Thyroid gland (tissue), 4 donors: ENCODE measurements around the gene ZFHX3. TPM values are rescaled to one million over a fixed set of nuclear protein-coding genes. Genes with fewer than 3 reads are reported as not detected.
A peak's percentile ranks its signal among the peaks of the same experiment; 100 is the strongest.

Source experiments
- DNase-seq, 2 donors: peaks; one replicate each; pipeline ENCODE4 v3.0.0-alpha.2; 2019
- H3K27ac ChIP-seq, 3 donors: fragments of 200-600 bp; sonication (generic); 1 replicate in 2 of 3; 2 replicates in 1 of 3; pipeline ENCODE4 v1.5.1; 2016 to 2019; ENCODE audit warnings: mild to moderate bottlenecking in 1 of 3, moderate library complexity in 1 of 3
- H3K27me3 ChIP-seq: fragments of 200-600 bp; sonication (generic); one replicate; pipeline ENCODE4 v1.5.1; 2019
- H3K36me3 ChIP-seq, 2 donors: fragments of 200-600 bp; sonication (generic); one replicate each; pipeline ENCODE4 v1.5.1; 2016 to 2019
- H3K4me1 ChIP-seq, 2 donors: fragments of 200-600 bp; sonication (generic); one replicate each; pipeline ENCODE4 v1.5.1; 2017 to 2019
- H3K4me3 ChIP-seq, 3 donors: fragments of 200-600 bp; sonication (generic); replicated peaks in 1 of 3; 1 replicate in 2 of 3; 2 replicates in 1 of 3; pipeline ENCODE4 v1.5.1; 2016; ENCODE audit warnings: mild to moderate bottlenecking in 1 of 3
- H3K9me3 ChIP-seq: fragments of 200-600 bp; sonication (generic); one replicate; pipeline ENCODE4 v1.5.1; 2017
- POLR2A ChIP-seq, 2 donors: fragments of 450-650 bp; IDR thresholded peaks; one replicate each; pipeline ENCODE4 v1.6.1; 2017; ENCODE audit warnings: antibody characterized with exemption in 2 of 2, mild to moderate bottlenecking in 2 of 2, moderate library complexity in 1 of 2
- WGBS, 2 donors: methylation state at CpG; one replicate each; pipeline ENCODE4 v1.1.5; 2017; 5-methylcytosine and 5-hydroxymethylcytosine counted together
- intact Hi-C: fragments of 100-400 bp; cut with DNase I; formaldehyde crosslinking; loops from one replicate; pipeline ENCODE4 v1.15.1; 2023
- total RNA-seq, 4 donors: library from RNA; depleted of rRNA; stranded (reverse); fragments of >200 nt; gene quantifications; one replicate each; pipeline ENCODE4 v1.2.3, GENCODE V29; 2016
- TF ChIP-seq, protein P1 (sequence below), 6 experiments: fragments of 200-600 bp in 3 of 6; fragments of 450-650 bp in 3 of 6; sonication (generic) in 3 of 6; IDR thresholded peaks; one replicate each; pipeline ENCODE4 v1.5.1; 2016 to 2019; ENCODE audit warnings: antibody characterized with exemption in 6 of 6, mild to moderate bottlenecking in 2 of 6, inconsistent platforms in 1 of 6, moderate library complexity in 1 of 6

ZFHX3 gene
- total RNA-seq, 4 donors from 2014 or later: 27.4 to 92.9 (median 45.5) TPM

DNA sequence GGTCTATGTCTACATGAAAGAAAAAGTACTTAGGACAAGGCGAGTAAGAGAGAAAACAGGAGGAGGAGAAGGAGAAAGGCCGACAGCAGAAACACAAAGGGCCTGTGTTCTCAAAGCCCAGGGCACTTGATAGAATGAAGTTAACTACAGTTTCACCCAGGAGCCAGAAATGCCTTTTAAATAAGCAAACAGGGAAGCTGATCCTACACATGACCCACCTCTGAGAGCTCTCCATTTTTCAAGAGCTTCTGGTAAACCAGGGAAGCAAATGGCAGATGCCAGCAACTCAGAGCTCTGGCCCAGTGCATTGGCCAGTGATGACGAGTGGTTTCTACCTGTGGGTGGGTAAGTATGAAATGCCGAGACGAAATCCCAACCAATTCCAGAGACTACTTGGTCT is 163.4 kb downstream of the ZFHX3 start:
- DNase-seq: peak; percentile 80 to 86
- 32 to 47% methylated on average over 5 of the region's 5 CpGs for WGBS, 2 donors

DNA sequence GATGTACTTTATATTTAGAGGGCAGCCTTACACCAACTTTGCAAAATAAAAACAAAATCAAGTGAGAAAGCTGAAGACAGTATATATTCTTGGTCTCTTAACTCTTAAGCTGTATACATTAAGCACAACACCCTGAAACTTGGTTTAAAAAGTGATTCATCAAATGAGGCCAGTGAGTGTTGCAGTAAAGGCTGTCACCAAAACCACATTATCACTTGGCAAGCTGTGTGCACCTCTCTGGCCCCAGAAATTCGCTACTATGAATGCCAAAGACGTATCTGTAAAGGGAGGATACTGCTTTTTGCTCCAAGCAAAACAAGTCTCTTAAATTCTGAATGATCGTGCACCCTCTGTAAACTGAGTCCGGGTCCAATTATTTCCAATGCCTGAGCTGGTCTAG is 163.9 kb downstream of the ZFHX3 start:
- no peak for DNase-seq
- Histone ChIP-seq H3K4me1 (peaks cover 24 to 70% of the 10 kb centered on the region in 2 donors), H3K9me3 (no peaks in the 10 kb centered on the region), H3K36me3 (peaks cover 14 to 15% of the 10 kb centered on the region in 2 donors), H3K4me3 (no peak overlapping the region), H3K27me3 (no peaks in the 10 kb centered on the region), H3K27ac (peak overlapping the region; percentile 36 to 88 (median 84))
- WGBS, 2 donors: 51 to 59% methylated on average over 4 of the region's 4 CpGs
- intact Hi-C loops: no loop called here
- TF ChIP-seq POLR2A (IDR thresholded peaks at IDR 0.05): no peak
- TF ChIP-seq, protein P1, sequence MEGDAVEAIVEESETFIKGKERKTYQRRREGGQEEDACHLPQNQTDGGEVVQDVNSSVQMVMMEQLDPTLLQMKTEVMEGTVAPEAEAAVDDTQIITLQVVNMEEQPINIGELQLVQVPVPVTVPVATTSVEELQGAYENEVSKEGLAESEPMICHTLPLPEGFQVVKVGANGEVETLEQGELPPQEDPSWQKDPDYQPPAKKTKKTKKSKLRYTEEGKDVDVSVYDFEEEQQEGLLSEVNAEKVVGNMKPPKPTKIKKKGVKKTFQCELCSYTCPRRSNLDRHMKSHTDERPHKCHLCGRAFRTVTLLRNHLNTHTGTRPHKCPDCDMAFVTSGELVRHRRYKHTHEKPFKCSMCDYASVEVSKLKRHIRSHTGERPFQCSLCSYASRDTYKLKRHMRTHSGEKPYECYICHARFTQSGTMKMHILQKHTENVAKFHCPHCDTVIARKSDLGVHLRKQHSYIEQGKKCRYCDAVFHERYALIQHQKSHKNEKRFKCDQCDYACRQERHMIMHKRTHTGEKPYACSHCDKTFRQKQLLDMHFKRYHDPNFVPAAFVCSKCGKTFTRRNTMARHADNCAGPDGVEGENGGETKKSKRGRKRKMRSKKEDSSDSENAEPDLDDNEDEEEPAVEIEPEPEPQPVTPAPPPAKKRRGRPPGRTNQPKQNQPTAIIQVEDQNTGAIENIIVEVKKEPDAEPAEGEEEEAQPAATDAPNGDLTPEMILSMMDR (IDR thresholded peaks at IDR 0.05): no peak

More for the DNA sequence above, 163.4 kb downstream of the ZFHX3 start:
- intact Hi-C loops: no loop called here
- Histone ChIP-seq H3K9me3 (no peaks in the 10 kb centered on the region), H3K27me3 (no peaks in the 10 kb centered on the region), H3K27ac (peak overlapping the region; percentile 61 to 88 (median 84)), H3K36me3 (peaks cover 15% of the 10 kb centered on the region in 2 donors), H3K4me1 (peaks cover 24 to 75% of the 10 kb centered on the region in 2 donors), H3K4me3 (no peak overlapping the region)
- TF ChIP-seq, protein P1 (IDR thresholded peaks at IDR 0.05): no peak
- TF ChIP-seq POLR2A (IDR thresholded peaks at IDR 0.05): peak in 1 of 2 donors; percentile 45

DNA sequence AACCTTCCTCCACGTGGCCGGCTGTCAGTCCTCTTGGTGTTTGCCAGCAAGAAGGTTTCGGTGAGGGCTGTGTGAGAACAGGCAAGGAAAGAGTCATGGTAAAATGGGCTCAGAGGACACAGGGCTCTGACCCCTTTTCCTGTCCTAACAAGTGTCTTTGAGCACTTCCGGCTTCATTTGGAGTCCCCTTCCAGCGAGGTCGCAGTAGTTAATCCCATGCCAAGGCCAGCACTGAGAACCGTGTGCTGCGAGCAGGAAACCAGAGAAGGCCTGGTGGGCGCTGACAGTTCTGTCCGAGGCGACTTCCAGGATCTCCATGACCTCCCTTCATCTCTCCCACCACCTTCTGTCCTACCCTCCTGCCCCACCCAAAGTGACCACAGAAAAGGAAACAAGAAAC is 168.1 kb downstream of the ZFHX3 start:
- DNase-seq: no peak
- peaks cover 35 to 70% of the 10 kb centered on the region in 2 donors for H3K4me1 ChIP-seq
- H3K36me3 ChIP-seq: no peaks in the 10 kb centered on the region
- no peaks in the 10 kb centered on the region for H3K27me3 ChIP-seq
- WGBS, 2 donors: 84 to 86% methylated on average over 11 of the region's 11 CpGs
- no peak for TF ChIP-seq POLR2A (IDR thresholded peaks at IDR 0.05)
- H3K4me3 ChIP-seq: no peak overlapping the region
- H3K9me3 ChIP-seq: no peaks in the 10 kb centered on the region
- intact Hi-C loops: no loop called here
- no peak overlapping the region for H3K27ac ChIP-seq

DNA sequence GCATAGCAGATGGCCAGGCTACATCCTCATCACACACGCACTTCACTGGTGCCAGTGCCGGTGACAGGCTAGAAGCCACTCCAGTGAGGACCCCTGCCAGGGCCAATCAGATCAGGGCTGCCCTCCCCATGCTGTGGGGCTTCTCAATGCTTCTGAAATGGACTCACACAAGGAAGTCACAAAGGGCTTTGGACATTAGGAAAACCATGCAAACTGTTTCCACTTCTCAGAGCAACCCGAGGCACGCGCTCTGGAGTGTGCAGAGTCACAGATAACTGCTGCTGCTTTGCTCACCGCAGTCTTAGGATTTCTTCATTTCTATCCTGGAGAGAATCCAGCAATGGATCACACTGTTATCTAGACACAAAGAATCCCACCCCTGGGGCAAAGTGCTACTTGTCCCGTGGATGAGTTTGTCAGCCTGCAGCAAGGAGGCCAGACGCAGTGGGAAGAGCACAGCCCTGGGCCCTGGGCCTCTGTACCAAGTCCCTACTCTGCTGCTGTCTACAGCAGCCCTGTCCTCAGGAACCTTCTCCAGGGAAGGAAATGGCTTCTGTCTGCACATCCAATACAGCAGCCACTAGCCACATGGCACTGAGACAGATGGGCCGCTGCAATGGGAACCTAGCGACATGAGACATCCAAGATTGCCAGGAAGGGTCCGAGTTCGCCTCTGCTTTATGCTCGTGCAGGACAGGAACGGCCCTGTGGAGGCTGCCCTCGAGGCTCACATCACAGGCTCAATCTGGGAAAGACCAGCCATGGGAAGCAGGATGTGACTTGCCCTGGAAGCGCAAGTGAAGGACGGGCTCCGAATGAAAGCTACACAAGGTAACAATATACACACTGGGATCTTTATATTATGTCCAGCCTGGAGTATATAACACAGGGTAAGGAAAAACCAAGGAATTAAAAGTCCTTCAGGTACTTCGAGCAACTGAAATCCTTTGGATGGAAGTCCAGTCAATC is 169.3 kb downstream of the ZFHX3 start:
- Histone ChIP-seq H3K27me3 (no peaks in the 10 kb centered on the region), H3K4me1 (peaks cover 26 to 63% of the 10 kb centered on the region in 2 donors), H3K27ac (peak overlapping the region; percentile 75 to 84 (median 83)), H3K9me3 (no peaks in the 10 kb centered on the region), H3K36me3 (no peaks in the 10 kb centered on the region), H3K4me3 (no peak overlapping the region)
- no peak for DNase-seq
- intact Hi-C loops: no loop called here
- TF ChIP-seq POLR2A (IDR thresholded peaks at IDR 0.05): no peak
- TF ChIP-seq, protein P1 (IDR thresholded peaks at IDR 0.05): no peak
- WGBS, 2 donors: 89 to 92% methylated on average over 18 to 19 of the region's 19 CpGs

DNA sequence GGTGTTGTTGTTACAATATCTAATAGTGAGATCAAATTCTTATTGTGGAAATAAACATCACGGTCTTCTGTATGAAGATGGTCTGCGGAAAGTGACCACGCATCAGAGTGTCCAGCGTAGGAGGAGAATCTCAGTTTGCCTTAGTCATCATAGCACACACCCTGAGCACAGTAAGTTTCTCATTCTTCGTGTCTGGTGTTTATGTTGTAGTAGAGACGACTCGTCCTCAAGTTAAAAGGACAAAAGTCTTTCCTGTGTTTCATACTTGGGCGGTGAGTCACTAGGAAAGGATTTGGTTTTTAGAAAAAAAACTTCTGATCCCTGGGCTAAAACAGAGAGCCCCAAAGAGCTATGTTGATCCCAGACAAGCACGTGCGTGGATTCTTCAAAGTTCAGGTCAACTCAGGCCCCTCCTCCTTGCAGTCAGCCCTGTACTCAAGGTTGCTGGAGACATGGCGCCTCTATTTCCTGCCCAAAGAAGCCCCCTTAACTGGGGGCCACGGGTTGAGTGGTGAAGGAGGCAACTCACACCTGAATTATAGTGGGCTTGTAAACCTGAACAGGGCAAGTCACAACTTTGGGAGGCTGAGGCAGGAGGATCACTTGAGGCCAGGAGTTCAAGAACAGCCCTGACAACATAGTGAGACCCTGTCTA is 170.4 kb downstream of the ZFHX3 start:
- Histone ChIP-seq H3K4me1 (peaks cover 23 to 53% of the 10 kb centered on the region in 2 donors), H3K4me3 (no peak overlapping the region), H3K27me3 (no peaks in the 10 kb centered on the region), H3K36me3 (no peaks in the 10 kb centered on the region), H3K27ac (peak overlapping the region; percentile 75 to 84 (median 83)), H3K9me3 (no peaks in the 10 kb centered on the region)
- intact Hi-C loops: no loop called here
- 50 to 52% methylated on average over 12 of the region's 12 CpGs for WGBS, 2 donors
- peak; percentile 71 to 73 for DNase-seq
- TF ChIP-seq, protein P1 (IDR thresholded peaks at IDR 0.05): no peak
- no peak for TF ChIP-seq POLR2A (IDR thresholded peaks at IDR 0.05)
